ENCODE measurements around the gene ZNF606. TPM values are rescaled to one million over a fixed set of nuclear protein-coding genes. Genes with fewer than 3 reads are reported as not detected.

The ZNF606 gene
- 37.0 TPM for polyA plus RNA-seq (ENCODE audit: insufficient read length)
- long read RNA-seq, donor 1, transcript ZNF606-207 (7 exons, 2,009 nt), result major isoform, 7 of 7 reads
- long read RNA-seq, donor 1, partial matches to known transcripts, result 0 of 7 reads
- long read RNA-seq, donor 1, other reads (novel, unspliced or antisense), result 0 of 7 reads
- long read RNA-seq, donor 2, full-length matches to known transcripts, result 14 of 14 reads
- long read RNA-seq, donor 2, partial matches to known transcripts, result 0 of 14 reads
- long read RNA-seq, donor 2, other reads (novel, unspliced or antisense), result 0 of 14 reads
- long read RNA-seq, donor 3, full-length matches to known transcripts, result 9 of 9 reads
- long read RNA-seq, donor 3, partial matches to known transcripts, result 0 of 9 reads
- long read RNA-seq, donor 3, other reads (novel, unspliced or antisense), result 0 of 9 reads
- long read RNA-seq, donor 4, partial matches to known transcripts, result 0 of 1 reads
- long read RNA-seq, donor 4, other reads (novel, unspliced or antisense), result 0 of 1 reads
- long read RNA-seq, donor 5, transcript ZNF606-207 (7 exons, 2,009 nt), result major isoform, 5 of 13 reads
- long read RNA-seq, donor 5, partial matches to known transcripts, result 5 of 13 reads
- long read RNA-seq, donor 5, other reads (novel, unspliced or antisense), result 0 of 13 reads
- long read RNA-seq, donor 6, transcript ZNF606-207 (7 exons, 2,009 nt), result major isoform, 6 of 10 reads
- long read RNA-seq, donor 6, partial matches to known transcripts, result 0 of 10 reads
- long read RNA-seq, donor 6, other reads (novel, unspliced or antisense), result 0 of 10 reads
- long read RNA-seq, donor 7, full-length matches to known transcripts, result 16 of 16 reads
- long read RNA-seq, donor 7, partial matches to known transcripts, result 0 of 16 reads
- long read RNA-seq, donor 7, other reads (novel, unspliced or antisense), result 0 of 16 reads
- long read RNA-seq, donor 8, full-length matches to known transcripts, result 6 of 6 reads
- long read RNA-seq, donor 8, partial matches to known transcripts, result 0 of 6 reads
- long read RNA-seq, donor 8, other reads (novel, unspliced or antisense), result 0 of 6 reads

- DNase-seq, result peak; percentile 83
Observed at GRCh38 chr19:58002384-58003173, at the start of gene ZNF606. ZNF606 (minus strand) TSS chr19:58002820; CDS start chr19:58001319, 1,501 bp downstream.

- no peak for DNase-seq
Observed at GRCh38 chr19:58052256-58052655, 49.6 kb upstream of the ZNF606 start.

- DNase-seq, result no peak
Observed at GRCh38 chr19:58047672-58048071, 45.1 kb upstream of the ZNF606 start.

GRCh38 chr19:58046856-58047255, 44.2 kb upstream of the ZNF606 start:
- no peak for DNase-seq

GRCh38 chr19:58045411-58046050, 42.9 kb upstream of the ZNF606 start:
- no peak for DNase-seq

- DNase-seq, result no peak
Observed at GRCh38 chr19:58044886-58045285, 42.3 kb upstream of the ZNF606 start.

GRCh38 chr19:58044391-58044790, 41.8 kb upstream of the ZNF606 start:
- DNase-seq, result no peak

GRCh38 chr19:58042495-58043340, 40.1 kb upstream of the ZNF606 start:
- DNase-seq, result no peak

- DNase-seq, result no peak
Observed at GRCh38 chr19:58040751-58041525, 38.3 kb upstream of the ZNF606 start.

- no peak for DNase-seq
Observed at GRCh38 chr19:58038688-58039204, 36.1 kb upstream of the ZNF606 start.

- no peak for DNase-seq
Observed at GRCh38 chr19:58037927-58038687, 35.5 kb upstream of the ZNF606 start.

- no peak for DNase-seq
Observed at GRCh38 chr19:58035863-58036262, 33.2 kb upstream of the ZNF606 start.

GRCh38 chr19:58034477-58034793, 31.8 kb upstream of the ZNF606 start:
- DNase-seq, result no peak

- peak; percentile 96 for DNase-seq
Observed at GRCh38 chr19:58033741-58034476, 31.3 kb upstream of the ZNF606 start, which contains the start of gene ZSCAN1. ZSCAN1 (plus strand) TSS chr19:58034025; CDS start chr19:58037837, 3,812 bp downstream.

GRCh38 chr19:58024661-58025060, 22.0 kb upstream of the ZNF606 start:
- DNase-seq, result no peak

- DNase-seq, result no peak
Observed at GRCh38 chr19:58022283-58022660, 19.7 kb upstream of the ZNF606 start.

- peak; percentile 88 for DNase-seq
Observed at GRCh38 chr19:58021541-58022282, 19.1 kb upstream of the ZNF606 start.
